Measurements from ENCODE around the gene KNDC1.

The KNDC1 gene

DNA sequence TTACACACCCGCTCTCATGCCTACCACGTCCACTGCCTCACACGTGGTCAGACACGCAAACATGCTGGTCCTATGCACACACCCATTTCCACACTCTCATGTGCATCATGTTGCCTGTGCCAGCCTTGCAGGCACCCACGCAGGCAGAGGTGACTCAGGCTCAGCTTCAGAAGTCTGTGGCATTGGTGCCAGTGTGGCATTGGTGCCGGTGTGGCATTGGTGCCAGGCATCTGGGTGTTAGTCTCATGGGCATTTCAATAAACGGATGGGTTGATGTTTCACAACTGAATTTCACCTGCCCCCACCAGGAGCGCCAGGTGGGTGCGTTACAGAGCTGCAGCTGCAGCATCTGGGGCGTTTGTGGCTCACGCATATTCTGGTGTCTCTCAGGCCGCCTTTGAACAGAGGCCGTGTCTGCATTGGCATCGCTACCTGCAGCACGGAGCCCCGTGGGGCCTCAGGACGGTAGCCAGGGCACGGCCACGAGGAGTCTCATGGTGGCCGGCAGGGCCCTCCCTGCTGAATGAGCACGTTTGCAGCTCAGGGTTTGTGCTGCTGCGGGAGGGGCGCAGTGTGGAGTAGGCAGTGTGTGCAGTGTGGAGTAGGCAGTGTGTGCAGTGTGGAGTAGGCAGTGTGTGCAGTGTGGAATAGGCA, 24.7 kb downstream of the KNDC1 start:
- no peak for DNase-seq
- in situ Hi-C loops (cut with HindIII; ENCODE audit: low pct_ligation_motif_present, low pct_unique_long_range_greater_than_20kb, low sequenced_read_pairs) = no loop called here

DNA sequence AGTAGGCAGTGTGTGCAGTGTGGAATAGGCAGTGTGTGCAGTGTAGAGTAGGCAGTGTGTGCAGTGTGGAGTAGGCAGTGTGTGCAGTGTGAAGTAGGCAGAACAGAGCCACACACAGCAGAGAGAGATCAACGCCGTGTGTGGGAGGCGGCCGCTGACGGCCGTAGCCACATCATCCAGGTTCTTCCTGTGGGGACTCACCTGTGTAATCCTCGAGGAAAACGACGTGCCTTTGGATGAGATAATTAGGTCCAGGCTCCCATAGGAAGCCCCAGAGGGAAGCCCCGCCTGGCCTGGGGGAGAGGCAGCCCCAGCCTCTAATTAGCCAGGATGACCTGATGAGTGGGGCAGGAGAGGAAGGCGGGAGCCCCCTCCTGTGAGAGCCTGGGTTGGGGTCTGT, 25.4 kb downstream of the KNDC1 start:
- no peak for DNase-seq
- in situ Hi-C loops (cut with HindIII; ENCODE audit: low pct_ligation_motif_present, low pct_unique_long_range_greater_than_20kb, low sequenced_read_pairs) = no loop called here

DNA sequence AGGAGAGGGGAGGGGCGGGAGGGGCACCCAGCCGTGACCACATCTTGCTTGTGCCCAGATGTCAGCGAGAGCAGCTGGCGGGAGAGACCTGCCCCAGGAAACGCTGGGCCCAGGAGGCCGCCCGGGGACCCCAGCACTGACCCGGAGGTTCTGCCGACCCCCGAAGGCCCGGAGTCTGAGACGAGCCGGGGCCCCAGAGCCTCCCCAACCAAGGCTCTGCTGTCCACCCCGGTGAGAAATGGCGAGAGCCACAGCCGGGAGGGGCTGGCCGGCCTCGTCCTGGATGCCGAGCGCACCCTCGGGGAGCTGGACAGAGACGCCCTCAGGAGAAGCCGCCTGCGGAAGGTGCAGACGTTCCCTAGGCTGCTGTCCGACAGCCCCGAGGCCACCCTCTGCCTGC, 25.9 kb downstream of the KNDC1 start:
- DNase-seq = no peak
- in situ Hi-C loops (cut with HindIII; ENCODE audit: low pct_ligation_motif_present, low pct_unique_long_range_greater_than_20kb, low sequenced_read_pairs) = no loop called here

DNA sequence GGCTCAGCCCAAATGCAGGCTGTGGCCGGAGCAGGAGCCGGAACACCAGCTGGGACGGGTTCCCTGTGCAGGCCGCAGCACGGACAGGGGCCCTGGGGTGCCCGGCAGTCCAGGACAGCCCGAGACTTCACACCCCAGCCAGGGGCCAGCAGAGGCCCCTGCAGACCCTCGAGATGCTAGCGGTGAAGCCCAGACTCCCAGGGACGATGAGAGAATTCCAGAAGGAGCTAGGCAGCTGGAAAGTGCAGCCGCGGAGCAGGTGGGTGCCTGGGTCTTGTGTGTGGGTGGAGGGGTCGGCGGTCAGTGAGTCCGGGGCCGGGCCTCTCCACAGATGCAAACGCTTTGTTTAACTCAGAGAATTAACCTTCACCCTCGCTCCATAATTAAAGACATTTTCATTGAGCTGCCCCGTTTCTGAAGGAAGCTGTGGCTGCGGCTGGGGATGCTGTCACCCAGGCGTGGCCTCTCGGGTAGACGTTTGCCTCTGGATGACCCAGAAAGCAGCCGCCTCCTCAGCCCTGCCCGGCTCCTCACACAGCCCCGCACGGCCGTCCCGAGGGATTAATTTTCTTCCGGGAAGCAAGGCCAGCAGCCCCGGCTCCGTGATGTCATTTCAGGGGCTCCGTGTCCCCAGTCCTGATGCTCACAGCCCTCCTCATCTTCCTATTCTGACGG, 26.5 kb downstream of the KNDC1 start:
- DNase-seq = no peak
- in situ Hi-C loops (cut with HindIII; ENCODE audit: low pct_ligation_motif_present, low pct_unique_long_range_greater_than_20kb, low sequenced_read_pairs) = no loop called here

DNA sequence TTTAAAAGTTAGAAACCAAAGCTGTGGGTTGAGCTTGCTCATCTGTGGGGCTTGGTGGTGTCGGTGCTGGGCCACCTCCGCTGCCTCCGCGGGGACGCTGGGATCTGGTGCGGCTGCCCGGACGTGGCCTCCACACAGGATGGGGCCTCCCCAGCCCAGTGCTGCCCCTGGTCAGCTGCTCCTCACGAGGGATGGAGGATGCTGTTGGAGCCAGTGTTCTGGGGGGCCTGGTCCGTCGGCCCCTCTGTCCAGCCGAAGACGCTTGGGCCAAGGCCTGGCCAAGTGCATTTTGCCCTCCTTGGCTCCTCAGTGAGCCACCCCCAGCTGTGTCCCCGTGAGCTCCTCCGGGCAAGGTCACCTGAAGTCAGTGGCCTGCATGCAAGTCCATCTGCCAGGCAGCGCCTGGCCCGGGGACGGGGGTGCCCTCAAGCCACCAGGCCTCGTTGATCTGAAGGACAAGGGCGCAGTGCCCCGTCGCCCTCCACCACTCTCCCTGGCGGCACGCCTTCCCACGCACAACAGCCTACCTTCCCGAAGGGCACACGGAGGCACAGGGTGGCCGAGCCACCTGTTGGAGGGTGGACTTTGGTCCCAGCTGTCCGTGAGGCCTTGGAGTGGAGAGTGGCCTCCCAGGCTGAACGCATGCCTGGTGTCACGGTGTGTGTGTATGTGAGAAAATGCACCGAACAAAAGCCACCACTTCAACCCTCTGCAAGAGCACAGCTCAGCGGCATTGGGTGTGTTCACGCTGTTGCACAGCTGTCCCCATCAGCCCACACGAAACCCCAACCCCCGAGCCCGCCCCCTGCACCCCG, 27.3 kb downstream of the KNDC1 start:
- in situ Hi-C loops (cut with HindIII; ENCODE audit: low pct_ligation_motif_present, low pct_unique_long_range_greater_than_20kb, low sequenced_read_pairs) = no loop called here
- no peak for DNase-seq

DNA sequence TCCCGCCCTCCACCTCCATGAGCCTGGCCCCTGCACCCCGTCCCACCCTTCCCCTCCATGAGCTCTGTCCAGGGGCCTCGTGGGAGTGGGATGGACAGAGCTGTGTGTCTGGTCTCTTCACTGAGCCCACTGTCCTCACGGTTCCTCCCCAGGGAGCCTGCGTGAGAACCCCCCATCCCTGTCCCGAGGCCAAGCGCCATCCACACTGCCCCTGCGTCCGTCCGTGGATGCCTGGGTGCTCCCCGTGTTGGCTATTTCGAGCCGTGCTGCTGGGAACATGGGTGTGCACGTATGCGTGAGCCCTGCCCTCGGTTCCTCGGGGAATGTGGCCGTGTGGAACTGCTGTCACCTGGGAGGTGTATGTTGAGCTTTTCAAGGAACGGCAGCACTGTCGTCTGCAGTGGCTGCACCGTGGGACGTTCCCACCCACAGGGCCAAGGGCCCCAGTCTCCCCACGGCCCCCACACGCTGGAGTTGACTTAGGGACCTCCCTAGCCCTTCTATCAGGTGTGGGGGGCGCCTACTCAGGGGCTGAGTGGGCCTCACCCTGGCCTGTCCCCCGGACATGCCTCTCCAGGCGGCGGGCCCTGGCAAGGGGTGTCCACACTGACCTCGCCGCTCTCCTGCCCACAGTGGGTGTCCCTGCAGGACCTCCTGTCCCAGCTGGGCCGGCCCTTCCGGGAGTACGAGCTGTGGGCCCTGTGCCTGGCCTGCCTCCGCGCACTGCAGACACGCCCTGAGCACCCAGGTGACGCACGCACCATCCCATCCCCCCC, 28.1 kb downstream of the KNDC1 start:
- in situ Hi-C loops (cut with HindIII; ENCODE audit: low pct_ligation_motif_present, low pct_unique_long_range_greater_than_20kb, low sequenced_read_pairs) = no loop called here
- DNase-seq = no peak

DNA sequence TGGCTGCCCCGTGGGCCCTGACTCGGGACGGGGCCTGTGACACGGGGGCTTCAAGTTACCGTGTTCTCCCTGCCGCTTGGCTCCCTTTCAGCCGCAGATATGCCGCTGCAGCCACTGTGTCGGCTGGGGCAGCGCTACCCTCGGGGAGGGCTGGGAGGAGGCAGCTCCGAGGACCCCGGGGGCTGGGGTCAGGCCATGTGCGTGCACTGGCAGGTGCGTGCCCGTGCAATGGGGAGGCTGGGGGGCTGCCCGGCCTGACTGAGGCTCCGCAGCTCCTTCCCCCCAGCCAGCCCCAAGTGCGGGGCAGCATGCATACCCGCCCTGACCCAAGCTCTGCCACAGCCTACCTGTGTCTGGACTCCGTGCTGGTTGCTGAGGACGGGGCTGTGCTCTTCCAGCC, 29.2 kb downstream of the KNDC1 start:
- in situ Hi-C loops (cut with HindIII; ENCODE audit: low pct_ligation_motif_present, low pct_unique_long_range_greater_than_20kb, low sequenced_read_pairs) = no loop called here
- DNase-seq = no peak

DNA sequence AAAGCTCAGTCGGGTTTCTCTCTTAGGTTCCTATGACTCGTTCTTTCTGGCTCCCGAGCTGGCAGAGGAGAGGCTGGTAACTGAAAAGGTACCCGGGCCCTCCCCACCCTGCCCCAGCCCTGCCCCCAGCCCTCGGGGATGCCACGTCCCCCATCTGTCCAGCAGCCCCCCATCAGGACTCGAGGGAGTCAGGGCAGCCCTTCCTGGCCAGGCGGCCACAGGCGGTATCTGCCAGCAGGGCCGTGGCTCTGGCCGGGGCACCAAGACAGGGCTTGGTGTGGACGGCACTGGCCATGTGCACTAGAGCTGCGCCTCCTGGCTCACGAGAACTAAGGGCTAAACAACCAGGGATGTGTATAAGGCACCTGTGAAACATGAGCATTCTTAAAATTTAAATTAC, 29.7 kb downstream of the KNDC1 start:
- DNase-seq = no peak
- in situ Hi-C loops (cut with HindIII; ENCODE audit: low pct_ligation_motif_present, low pct_unique_long_range_greater_than_20kb, low sequenced_read_pairs) = no loop called here

DNA sequence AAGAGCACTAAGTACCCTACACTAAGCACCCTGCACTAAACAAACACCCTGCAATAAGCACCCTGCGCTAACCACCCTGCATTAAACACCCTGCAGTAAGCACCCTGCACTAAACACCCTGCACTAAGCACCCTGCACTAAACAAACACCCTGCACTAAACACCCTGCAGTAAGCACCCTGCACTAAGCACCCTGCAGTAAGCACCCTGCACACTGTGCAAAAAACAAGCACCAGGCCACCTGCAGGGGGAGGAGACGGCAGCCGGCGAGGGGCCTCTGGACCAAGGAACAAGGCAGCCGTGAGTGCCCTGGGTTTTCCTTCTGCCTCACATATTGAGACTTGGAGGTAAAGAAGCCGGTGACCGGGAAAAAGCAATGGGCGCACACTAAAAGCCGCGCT, 30.2 kb downstream of the KNDC1 start:
- in situ Hi-C loops (cut with HindIII; ENCODE audit: low pct_ligation_motif_present, low pct_unique_long_range_greater_than_20kb, low sequenced_read_pairs) = no loop called here
- DNase-seq = no peak

DNA sequence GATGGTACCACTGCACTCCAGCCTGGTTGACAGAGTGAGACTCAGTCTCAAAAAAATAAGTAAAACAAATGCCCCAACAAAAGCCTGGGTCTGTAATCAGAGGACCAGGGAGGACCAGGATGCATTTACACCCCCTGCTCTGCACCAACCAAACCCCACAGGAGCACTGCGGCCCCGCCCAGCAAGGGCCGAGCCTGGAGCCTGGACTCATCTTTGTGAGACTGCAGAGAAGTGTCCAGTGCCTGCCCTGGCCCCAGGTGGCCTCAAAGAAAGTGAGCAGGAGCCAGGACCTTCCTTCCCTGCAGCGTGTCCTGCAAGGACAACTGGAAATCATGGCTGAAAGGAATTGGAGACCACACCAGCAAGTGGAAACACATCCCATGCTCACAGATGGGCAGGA, 31.6 kb downstream of the KNDC1 start:
- in situ Hi-C loops (cut with HindIII; ENCODE audit: low pct_ligation_motif_present, low pct_unique_long_range_greater_than_20kb, low sequenced_read_pairs) = no loop called here
- DNase-seq = no peak

DNA sequence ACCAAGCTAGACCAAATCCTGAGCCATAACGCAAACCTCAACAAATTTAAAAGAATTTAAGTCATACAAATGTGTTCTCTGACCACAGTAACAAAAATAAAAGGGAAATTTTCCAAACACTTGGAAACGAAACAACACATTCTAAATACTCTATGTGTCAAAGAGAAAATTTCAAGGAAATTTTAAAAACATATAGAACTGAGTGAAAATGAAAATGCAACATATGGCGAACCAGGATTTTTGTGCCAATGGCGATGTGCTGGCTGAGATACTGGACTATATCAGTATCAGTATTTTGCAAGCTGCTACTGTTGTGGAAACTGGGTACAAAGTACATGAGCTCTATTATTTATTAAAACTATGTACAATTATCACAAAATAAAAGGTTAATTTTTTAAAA, 34.1 kb downstream of the KNDC1 start:
- in situ Hi-C loops (cut with HindIII; ENCODE audit: low pct_ligation_motif_present, low pct_unique_long_range_greater_than_20kb, low sequenced_read_pairs) = no loop called here

DNA sequence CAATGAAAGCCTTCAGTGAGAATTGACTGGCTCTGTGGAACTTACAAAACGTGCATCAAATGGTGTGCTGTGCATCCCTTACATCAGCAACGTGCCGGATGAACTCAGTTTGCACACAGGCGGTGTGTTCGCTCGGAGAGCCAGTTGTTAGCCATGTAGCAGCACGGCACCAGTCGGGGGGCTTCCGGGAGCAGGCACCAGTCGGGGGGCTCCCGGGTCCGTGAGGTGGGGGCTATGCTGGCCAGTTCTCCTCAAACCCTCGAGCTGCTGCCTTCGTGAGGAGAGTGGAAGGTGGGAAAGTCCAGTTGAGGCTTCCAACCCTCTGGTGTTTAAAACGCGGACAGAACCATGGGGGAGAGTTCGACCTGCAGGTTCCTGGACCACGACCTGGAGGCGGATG, 35.1 kb downstream of the KNDC1 start:
- in situ Hi-C loops (cut with HindIII; ENCODE audit: low pct_ligation_motif_present, low pct_unique_long_range_greater_than_20kb, low sequenced_read_pairs) = no loop called here
- no peak for DNase-seq

More for the DNA sequence above, 34.1 kb downstream of the KNDC1 start:
- DNase-seq = no peak

DNA sequence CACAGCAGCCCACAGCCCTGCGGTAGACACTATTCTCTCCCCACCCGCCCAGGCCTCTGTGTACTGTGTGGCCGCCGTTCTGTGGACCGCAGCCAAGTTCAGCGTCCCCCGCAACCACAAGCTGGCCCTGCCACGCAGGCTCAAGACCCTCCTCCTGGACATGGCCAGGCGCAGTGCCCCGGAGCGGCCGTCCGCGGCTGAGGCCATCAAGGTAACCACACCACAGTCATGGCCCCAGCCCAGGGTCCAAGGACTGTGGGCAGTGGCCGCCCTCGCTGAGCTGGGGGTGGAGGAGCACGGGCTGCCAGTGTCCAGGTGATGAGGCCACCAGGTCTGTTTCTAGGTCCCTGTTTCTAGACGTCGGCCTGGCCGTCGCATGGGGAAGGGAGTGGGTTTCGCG, 35.6 kb downstream of the KNDC1 start:
- in situ Hi-C loops (cut with HindIII; ENCODE audit: low pct_ligation_motif_present, low pct_unique_long_range_greater_than_20kb, low sequenced_read_pairs) = no loop called here
- DNase-seq = no peak

DNA sequence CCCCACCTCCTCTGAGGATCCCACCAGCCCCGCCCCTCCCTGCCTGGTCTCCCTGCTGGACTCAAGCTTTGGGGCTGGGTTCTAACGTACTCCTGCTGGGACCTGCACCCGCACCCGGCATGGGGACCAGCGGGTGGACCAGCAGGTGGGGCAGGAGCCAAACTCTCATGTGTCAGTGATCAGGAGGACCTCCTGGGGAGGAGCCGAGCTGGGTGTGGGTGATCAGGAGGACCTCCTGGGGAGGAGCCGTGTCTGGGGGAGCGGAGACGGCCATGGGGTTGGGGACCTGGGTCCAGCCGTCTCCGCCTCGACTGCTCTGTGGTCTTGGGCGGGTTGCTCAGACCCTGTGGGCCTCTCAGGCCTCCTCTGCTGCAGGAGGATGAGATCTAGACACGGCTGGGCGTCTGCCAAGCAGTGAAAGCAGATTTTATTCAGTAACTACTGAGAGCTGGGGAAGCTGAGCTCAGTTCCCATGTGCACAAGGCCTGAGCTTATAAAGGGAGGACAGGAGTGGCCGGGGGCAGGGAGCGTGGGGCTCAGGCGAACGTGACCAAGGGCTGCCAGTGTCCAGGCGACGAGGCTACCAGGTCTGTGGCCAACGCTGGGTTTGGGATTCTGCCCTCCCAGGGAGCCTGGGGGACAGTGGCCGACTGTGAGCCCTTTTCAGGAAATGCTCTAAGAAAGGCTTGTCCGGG, 36.3 kb downstream of the KNDC1 start:
- DNase-seq = no peak
- in situ Hi-C loops (cut with HindIII; ENCODE audit: low pct_ligation_motif_present, low pct_unique_long_range_greater_than_20kb, low sequenced_read_pairs) = no loop called here

DNA sequence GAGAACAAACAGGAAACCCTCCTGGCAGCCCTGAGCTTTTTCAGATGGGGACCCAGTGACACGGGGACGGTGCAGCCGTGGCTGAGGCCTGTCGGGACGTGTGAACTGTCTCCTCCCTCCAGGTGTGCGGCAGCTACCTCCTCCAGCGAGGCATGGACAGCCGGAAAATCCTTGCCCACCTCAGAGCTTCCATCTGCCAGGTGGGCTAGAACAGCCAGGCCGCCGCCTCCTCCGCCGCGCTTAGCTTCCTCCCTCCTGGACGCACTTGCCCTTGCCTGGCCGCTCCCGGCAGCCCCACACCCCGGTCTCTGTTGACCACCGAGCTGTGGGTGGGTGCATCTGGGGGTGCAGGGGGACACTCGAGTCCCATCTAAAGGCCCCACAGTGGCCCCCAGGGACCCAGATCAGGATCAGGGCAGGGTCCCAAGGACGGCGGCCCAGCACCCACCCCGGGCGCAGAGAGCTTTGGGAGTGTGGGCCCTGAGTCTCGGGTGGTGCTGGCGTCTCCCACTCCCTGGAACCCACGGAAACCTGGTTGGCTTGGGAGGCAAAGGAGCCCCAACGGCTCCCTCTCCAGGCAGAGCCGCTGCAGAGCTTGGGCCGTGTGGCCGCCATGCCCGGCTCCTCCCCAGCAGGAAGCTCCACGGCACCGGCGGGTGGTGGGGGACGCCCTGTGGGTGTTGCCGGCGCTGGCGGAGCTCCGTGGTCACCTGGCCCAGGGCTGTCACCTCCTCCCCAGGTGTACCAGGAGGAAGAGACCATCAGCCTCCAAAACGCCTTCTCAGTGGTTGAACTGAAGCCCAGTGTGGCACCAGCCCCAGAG, 37.1 kb downstream of the KNDC1 start:
- DNase-seq = no peak
- in situ Hi-C loops (cut with HindIII; ENCODE audit: low pct_ligation_motif_present, low pct_unique_long_range_greater_than_20kb, low sequenced_read_pairs) = no loop called here

DNA sequence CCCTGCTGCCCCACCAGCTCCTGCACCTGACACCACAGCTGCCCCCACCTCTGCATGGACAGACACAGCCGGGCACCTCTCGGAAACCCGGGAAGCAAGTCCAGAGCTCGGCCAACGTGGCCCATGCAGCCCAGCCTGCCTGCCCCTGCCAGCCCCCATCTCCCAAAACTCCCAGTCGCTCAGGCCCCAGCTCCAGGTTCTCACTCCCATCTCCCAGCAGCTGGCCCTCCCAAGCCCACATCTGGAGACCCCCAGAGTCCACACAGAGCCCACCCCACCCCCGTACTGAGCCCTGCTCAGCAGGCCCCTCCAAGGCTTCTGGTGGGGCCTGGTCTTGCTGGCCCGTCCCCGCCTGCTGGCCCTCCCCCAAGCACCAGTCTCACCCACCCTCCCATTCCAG, 37.8 kb downstream of the KNDC1 start:
- no peak for DNase-seq
- in situ Hi-C loops (cut with HindIII; ENCODE audit: low pct_ligation_motif_present, low pct_unique_long_range_greater_than_20kb, low sequenced_read_pairs) = no loop called here

DNA sequence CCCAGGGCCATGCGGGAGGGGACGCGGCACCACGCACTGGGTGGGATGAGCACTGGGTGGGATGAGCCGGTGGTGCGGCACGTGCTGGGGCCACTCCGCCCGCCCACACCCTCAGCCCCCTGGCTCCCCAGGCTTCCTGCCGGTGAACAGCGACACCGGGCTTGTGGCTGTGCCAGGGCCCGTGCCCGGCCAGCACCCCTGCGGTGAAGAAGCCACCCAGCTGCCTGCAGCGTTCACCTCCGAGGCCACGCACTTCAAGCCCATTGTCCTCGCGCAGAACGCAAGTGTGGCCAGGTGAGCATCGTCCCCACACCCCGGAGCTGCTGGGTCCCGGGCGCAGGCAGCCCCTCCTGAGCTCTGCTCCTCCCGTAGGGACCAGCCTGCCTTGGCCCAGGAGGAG, 38.2 kb downstream of the KNDC1 start:
- in situ Hi-C loops (cut with HindIII; ENCODE audit: low pct_ligation_motif_present, low pct_unique_long_range_greater_than_20kb, low sequenced_read_pairs) = no loop called here
- no peak for DNase-seq
